Activated B cell treated with CpG ODN at 0.5 μM for 24 hours (primary cell): ENCODE data around the gene HS2ST1. TPM values are rescaled to one million over a fixed set of nuclear protein-coding genes. Genes with fewer than 3 reads are reported as not detected.

Experiments used
- ATAC-seq: fragments of 200-7000 bp; cut with Tn5 transposase; one replicate; pipeline ENCODE4 v1.10.0; 2021; ENCODE audit warnings: low read depth, mild to moderate bottlenecking, moderate library complexity
- CTCF ChIA-PET: fragments of 350-600 bp; sonication (Branson Sonifier 250); formaldehyde crosslinking; loops from one replicate; lab custom pipeline; 2021; ENCODE audit warnings: antibody characterized with exemption; lab: Charles Lee
- POLR2A ChIA-PET: fragments of 350-600 bp; sonication (Branson Sonifier 250); formaldehyde crosslinking; loops from one replicate; lab custom pipeline; 2021; ENCODE audit warnings: antibody characterized with exemption; lab: Charles Lee
- DNase-seq: peaks from one replicate; pipeline ENCODE4 v3.0.0; 2022
- H3K27ac Mint-ChIP-seq: one replicate; pipeline ENCODE4 v1.8.0; 2020; ENCODE audit warnings: mixed read lengths
- H3K27me3 Mint-ChIP-seq: one replicate; pipeline ENCODE4 v1.8.0; 2021; ENCODE audit warnings: mixed read lengths
- H3K36me3 Mint-ChIP-seq: one replicate; pipeline ENCODE4 v1.8.0; 2021; ENCODE audit warnings: low read depth, mixed read lengths
- H3K4me1 Mint-ChIP-seq: one replicate; pipeline ENCODE4 v1.8.0; 2021; ENCODE audit warnings: mixed read lengths
- H3K4me3 Mint-ChIP-seq: one replicate; pipeline ENCODE4 v1.8.0; 2020; ENCODE audit warnings: mild to moderate bottlenecking, mixed read lengths
- H3K9me3 Mint-ChIP-seq: one replicate; pipeline ENCODE4 v1.8.0; 2020; ENCODE audit warnings: mixed read lengths
- CTCF ChIP-seq: fragments of 200-600 bp; IDR thresholded peaks from one replicate; pipeline ENCODE4 v1.8.0; 2022; ENCODE audit warnings: antibody characterized with exemption, mild to moderate bottlenecking
- intact Hi-C: fragments of 100-400 bp; cut with micrococcal nuclease; formaldehyde crosslinking; loops from one replicate; pipeline ENCODE4 v1.15.1; 2024
- total RNA-seq: library from RNA; stranded (reverse); gene quantifications from 2 replicates; pipeline ENCODE4 v1.2.3, GENCODE V29; 2022

The HS2ST1 gene
- total RNA-seq, 1 donor from 2014 or later: 24.2 TPM

GRCh38 chr1:87146538-87146937, 232.1 kb downstream of the HS2ST1 start:
- intact Hi-C loops: no loop called here
- H3K27me3 Mint-ChIP-seq: peaks cover 41% of the 10 kb centered on the region

GRCh38 chr1:87146986-87147385, 232.6 kb downstream of the HS2ST1 start:
- DNase-seq: no peak
- Mint-ChIP-seq H3K9me3 (no peaks in the 10 kb centered on the region), H3K36me3 (no peaks in the 10 kb centered on the region), H3K4me3 (no peak overlapping the region), H3K27ac (no peak overlapping the region), H3K4me1 (peaks cover 10% of the 10 kb centered on the region), H3K27me3 (peaks cover 45% of the 10 kb centered on the region)
- POLR2A ChIA-PET: no interaction called here
- TF ChIP-seq CTCF: no peak
- ATAC-seq: no peak
- CTCF ChIA-PET: no interaction called here
- intact Hi-C loops: no loop called here

More at GRCh38 chr1:87146538-87146937, 232.1 kb downstream of the HS2ST1 start:
- Mint-ChIP-seq H3K36me3 (no peaks in the 10 kb centered on the region), H3K4me3 (no peak overlapping the region), H3K9me3 (no peaks in the 10 kb centered on the region), H3K4me1 (peaks cover 6% of the 10 kb centered on the region), H3K27ac (no peak overlapping the region)
- CTCF ChIA-PET: interaction anchor here (1.1 kb wide), 1 partner anchor 15 kb away, joined by 3 read pairs; no protein-coding TSS in a partner anchor
- ATAC-seq (no peak), DNase-seq (no peak)
- TF ChIP-seq CTCF: no peak
- POLR2A ChIA-PET: no interaction called here

- Mint-ChIP-seq H3K27ac (no peak overlapping the region), H3K4me3 (no peak overlapping the region), H3K36me3 (no peaks in the 10 kb centered on the region), H3K9me3 (no peaks in the 10 kb centered on the region), H3K4me1 (peaks cover 14% of the 10 kb centered on the region), H3K27me3 (peaks cover 49% of the 10 kb centered on the region)
- intact Hi-C loops: no loop called here
- CTCF ChIA-PET: no interaction called here
- ATAC-seq (no peak), DNase-seq (no peak)
- no peak for TF ChIP-seq CTCF
- POLR2A ChIA-PET: no interaction called here
These were observed 233.4 kb downstream of the HS2ST1 start for GRCh38 chr1:87147851-87148250.

GRCh38 chr1:87148661-87149060, 234.2 kb downstream of the HS2ST1 start:
- no peaks in the 10 kb centered on the region for H3K36me3 Mint-ChIP-seq
- ChIA-PET POLR2A (no interaction called here), CTCF (no interaction called here)
- ATAC-seq (no peak), DNase-seq (no peak)
- peaks cover 49% of the 10 kb centered on the region for H3K27me3 Mint-ChIP-seq
- TF ChIP-seq CTCF: no peak
- peaks cover 14% of the 10 kb centered on the region for H3K4me1 Mint-ChIP-seq
- intact Hi-C loops: no loop called here
- H3K9me3 Mint-ChIP-seq: no peaks in the 10 kb centered on the region
- H3K4me3 Mint-ChIP-seq: no peak overlapping the region
- H3K27ac Mint-ChIP-seq: no peak overlapping the region

GRCh38 chr1:87149241-87150041, 235.0 kb downstream of the HS2ST1 start:
- ChIA-PET CTCF (no interaction called here), POLR2A (no interaction called here)
- H3K9me3 Mint-ChIP-seq: no peaks in the 10 kb centered on the region
- peaks cover 49% of the 10 kb centered on the region for H3K27me3 Mint-ChIP-seq
- H3K27ac Mint-ChIP-seq: no peak overlapping the region
- no peaks in the 10 kb centered on the region for H3K36me3 Mint-ChIP-seq
- TF ChIP-seq CTCF: no peak
- DNase-seq (no peak), ATAC-seq (no peak)
- H3K4me1 Mint-ChIP-seq: peaks cover 14% of the 10 kb centered on the region
- H3K4me3 Mint-ChIP-seq: no peak overlapping the region
- intact Hi-C loops: loop anchor here (5.0 kb wide), 2 partner anchors 143 to 803 kb away; no protein-coding TSS in a partner anchor
